H1 (cell line): ENCODE data around the gene PECR. TPM values are rescaled to one million over a fixed set of nuclear protein-coding genes. Genes with fewer than 3 reads are reported as not detected.

Experiments
- GTF2F1 ChIP-seq: IDR thresholded peaks from 2 replicates; pipeline ENCODE4 v1.6.1; 2012; ENCODE audit warnings: low read depth, low read length, improper control_type of control experiment, borderline replicate concordance
- MAX ChIP-seq: IDR thresholded peaks from 2 replicates; pipeline ENCODE4 v1.6.1; 2012; ENCODE audit warnings: inconsistent platforms
- RFX5 ChIP-seq: IDR thresholded peaks from 2 replicates; pipeline ENCODE4 v1.6.1; 2011; ENCODE audit warnings: low read depth, low read length, improper control_type of control experiment, borderline replicate concordance
- SAP30 ChIP-seq: fragments of 300-600 bp; sonication (generic); IDR thresholded peaks from 2 replicates; pipeline ENCODE4 v1.7.1; 2012; ENCODE audit warnings: low read length, moderate library complexity, mild to moderate bottlenecking, inconsistent platforms; ENCODE audit not compliant: insufficient read depth, insufficient replicate concordance
- SIX5 ChIP-seq: IDR thresholded peaks from 2 replicates; pipeline ENCODE4 v1.6.1; 2011; ENCODE audit warnings: mild to moderate bottlenecking, low read depth, low read length
- USF2 ChIP-seq: IDR thresholded peaks from 2 replicates; pipeline ENCODE4 v1.6.1; 2011; ENCODE audit warnings: low read length, improper control_type of control experiment
- polyA plus RNA-seq, 7 experiments: library from polyadenylated mRNA; depleted of rRNA in 3 of 7; stranded (reverse) in 5 of 7; unstranded in 2 of 7; fragments of >200 nt in 5 of 7; fragments of 200-250 nt in 2 of 7; gene quantifications; 1 replicate in 5 of 7; 2 replicates in 1 of 7; 4 replicates in 1 of 7; pipeline versions ENCODE4 v1.2.1 to v1.2.3, GENCODE V29; 2011 to 2013; ENCODE audit warnings: missing spikeins in 2 of 7, mixed read lengths in 2 of 7
- total RNA-seq: library from RNA; stranded (reverse); fragmentation: NEBNext Ultra II Directional; extraction: Animal tissue kit (Norgen Biotek cat#: 25700); gene quantifications from 2 replicates; pipeline ENCODE4 v1.2.1, GENCODE V29; 2021

Gene PECR
- total and polyA plus RNA-seq, 2 of the 8 experiments (the other 6 are each of a cell fraction or from before 2014, with no cell fraction given), result 15.9 to 19.2 TPM

GRCh38 chr2:216090369-216090786 lies 8.8 kb upstream of the PECR start (continued):
- TF ChIP-seq USF2 (no peak), GTF2F1 (no peak), MAX (no peak), SIX5 (no peak), RFX5 (no peak), SAP30 (no peak)
